ENCODE measurements around the gene SYCE3. TPM values are rescaled to one million over a fixed set of nuclear protein-coding genes. Genes with fewer than 3 reads are reported as not detected.
A peak's percentile ranks its signal among the peaks of the same experiment; 100 is the strongest.

SYCE3 gene
- total RNA-seq, 2 experiments from 2014 or later = 3.8 TPM

DNA sequence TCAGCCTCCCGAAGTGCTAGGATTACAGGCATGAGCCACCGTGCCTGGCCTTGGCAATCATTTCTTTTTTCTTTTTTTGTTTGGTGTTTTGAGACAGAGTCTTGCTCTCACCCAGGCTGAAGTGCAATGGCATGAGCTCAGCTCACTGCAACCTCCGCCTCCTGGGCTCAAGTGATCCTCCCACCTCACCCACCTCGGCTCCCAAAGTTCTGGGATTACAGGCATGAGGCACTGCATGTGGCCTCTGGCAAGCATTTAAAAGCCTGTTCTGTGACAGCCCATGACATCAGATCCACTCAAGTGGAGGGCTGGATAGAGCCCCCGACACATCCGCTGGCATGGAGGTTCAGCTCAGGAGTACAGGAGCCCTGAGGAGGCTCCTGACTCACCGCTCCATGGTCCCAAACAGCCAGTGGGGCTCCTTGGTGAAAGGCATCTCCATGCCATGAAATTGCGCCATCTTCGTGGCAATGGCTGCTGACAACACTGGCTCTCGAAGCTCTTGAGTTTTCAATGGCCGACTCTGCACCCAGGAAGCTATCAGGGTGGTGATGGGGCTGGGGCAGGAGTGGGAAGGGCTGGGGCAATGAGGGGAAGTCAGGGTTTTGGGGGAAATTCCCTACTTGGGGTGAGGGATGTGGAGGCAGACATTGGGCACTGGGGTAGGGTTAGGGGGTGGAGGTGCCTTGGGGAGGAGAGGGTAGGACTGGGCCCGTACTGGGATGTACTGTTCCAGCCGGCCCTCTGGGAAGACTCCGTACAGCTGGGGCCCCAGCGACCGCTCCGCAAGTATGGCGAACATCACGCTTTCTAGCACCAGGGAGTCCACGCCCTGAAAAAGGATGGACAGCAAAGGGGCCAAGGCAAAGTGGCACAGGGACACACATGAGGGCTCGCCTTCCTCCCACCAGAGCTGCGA, 18.6 kb upstream of the SYCE3 start:
- intact Hi-C loops (cut with DNase I, micrococcal nuclease) = loop anchor here in 1 of 2 experiments (5.0 kb wide), 1 partner anchor 111 kb away; no protein-coding TSS in a partner anchor
- ChIA-PET POLR2A (interaction anchor here (1.3 kb wide), 1 partner anchor 56 kb away, joined by 11 read pairs; the partner anchor contains the start of gene SCO2), CTCF (interaction anchor here (0.7 to 3.9 kb wide), 5 partner anchors 15 to 60 kb away, joined by 3 to 14 read pairs (median 4); partner anchors contain the start of gene SCO2)
- DNase-seq (no peak), ATAC-seq (no peak)
- Mint-ChIP-seq H3K9me3 (ENCODE audit: low read depth) (no peaks in the 10 kb centered on the region), H3K27me3 (no peaks in the 10 kb centered on the region), H3K27ac (peak overlapping the region; percentile 81), H3K4me1 (peaks cover 25% of the 10 kb centered on the region), H3K4me3 (peak overlapping the region; percentile 86), H3K36me3 (ENCODE audit: low read depth) (peaks cover 28% of the 10 kb centered on the region)

- CTCF ChIA-PET = no interaction called here
- ATAC-seq (no peak), DNase-seq (no peak)
- Mint-ChIP-seq H3K27me3 (no peaks in the 10 kb centered on the region), H3K36me3 (ENCODE audit: low read depth) (peaks cover 37% of the 10 kb centered on the region), H3K4me3 (no peak overlapping the region), H3K4me1 (peaks cover 25% of the 10 kb centered on the region), H3K9me3 (ENCODE audit: low read depth) (no peaks in the 10 kb centered on the region), H3K27ac (no peak overlapping the region)
- POLR2A ChIA-PET = no interaction called here
- intact Hi-C loops (cut with DNase I, micrococcal nuclease) = loop anchor here in 1 of 2 experiments (5.0 kb wide), 1 partner anchor 113 kb away; no protein-coding TSS in a partner anchor
Observed at GRCh38 chr22:50579752-50580151, 17.0 kb upstream of the SYCE3 start.

DNA sequence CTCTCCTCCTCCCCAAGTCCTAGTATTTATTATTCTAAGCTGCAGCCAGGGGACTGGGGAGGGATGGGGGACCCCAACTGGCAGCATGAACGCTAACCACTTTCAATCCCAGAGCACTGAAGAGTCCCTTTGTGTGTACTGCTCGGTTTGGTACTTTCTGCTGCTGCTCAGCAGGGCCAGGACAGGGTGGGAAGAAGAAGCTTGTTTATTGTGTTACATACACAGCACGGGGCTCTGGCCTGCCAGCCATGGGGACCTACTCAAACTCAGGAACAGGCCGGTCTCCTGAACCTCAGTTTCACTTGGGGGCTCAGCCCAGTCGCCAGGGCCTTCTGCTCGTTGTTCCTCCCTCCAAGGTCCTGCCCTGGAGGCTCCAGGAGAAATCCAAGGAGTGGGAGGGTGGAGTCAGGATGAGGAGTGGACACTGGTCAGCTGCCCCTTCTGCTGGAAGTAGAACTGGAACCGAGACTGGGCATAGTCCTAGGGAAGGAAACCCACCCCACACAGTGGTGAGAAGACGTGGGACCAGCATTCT, 16.1 kb upstream of the SYCE3 start:
- Mint-ChIP-seq H3K27ac (no peak overlapping the region), H3K36me3 (ENCODE audit: low read depth) (peaks cover 41% of the 10 kb centered on the region), H3K27me3 (no peaks in the 10 kb centered on the region), H3K9me3 (ENCODE audit: low read depth) (no peaks in the 10 kb centered on the region), H3K4me1 (peaks cover 24% of the 10 kb centered on the region), H3K4me3 (no peak overlapping the region)
- intact Hi-C loops (cut with DNase I, micrococcal nuclease) = no loop called here
- no peak for ATAC-seq
- CTCF ChIA-PET = no interaction called here
- POLR2A ChIA-PET = no interaction called here
- no peak for DNase-seq

DNA sequence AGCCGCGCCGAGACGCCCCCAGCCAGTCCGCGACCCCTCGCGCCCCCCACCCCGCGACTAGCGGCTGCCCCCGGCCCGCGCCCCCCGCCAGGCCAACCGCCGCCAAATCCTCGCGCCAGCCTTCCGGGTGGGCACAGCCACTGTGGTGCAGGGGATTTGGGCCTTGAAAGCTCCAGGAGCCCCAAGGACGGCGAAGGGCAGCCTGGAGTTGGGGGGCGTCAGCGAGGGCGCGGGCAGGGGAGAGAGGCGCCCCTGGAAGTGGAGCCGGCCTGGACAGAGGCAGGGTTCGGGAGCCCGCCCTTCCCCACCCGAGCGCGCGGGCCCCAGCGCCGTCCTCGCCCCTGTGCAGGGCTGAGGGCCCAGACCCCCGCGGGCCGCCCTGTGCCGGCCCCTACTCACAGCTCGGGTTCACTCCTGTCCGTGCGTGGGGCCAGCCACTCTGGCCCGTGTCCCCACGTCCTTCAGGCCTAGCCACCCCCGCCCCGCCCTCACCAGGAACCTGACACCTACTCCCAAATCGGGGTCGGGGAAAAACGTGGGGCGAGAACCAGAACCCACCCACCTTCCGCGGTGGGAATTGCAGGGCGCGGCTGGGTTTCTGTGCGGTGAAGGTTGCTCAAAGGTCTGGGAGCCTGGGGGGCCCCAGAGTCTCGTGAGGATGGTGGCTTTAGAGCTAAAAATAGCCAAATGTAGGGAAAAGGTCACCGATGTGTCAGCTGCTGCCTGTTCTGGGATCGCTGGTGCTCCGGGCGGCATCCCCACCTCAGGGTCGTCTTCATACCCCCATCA, 15.5 kb upstream of the SYCE3 start, which contains the start of gene CPT1B:
TSS of gene CPT1B (minus strand) at position 441 of the 789 bp plus-strand sequence. CDS start 512 bp downstream, outside the sequence.
- Mint-ChIP-seq H3K4me3 (no peak within 1 kb of the TSS), H3K4me1 (peaks cover 18% of the 10 kb centered on the region), H3K27me3 (no peaks in the 10 kb centered on the region), H3K27ac (no peak within 1 kb of the TSS), H3K9me3 (ENCODE audit: low read depth) (no peaks in the 10 kb centered on the region), H3K36me3 (ENCODE audit: low read depth) (peaks cover 41% of the 10 kb centered on the region)
- ATAC-seq (no peak), DNase-seq (no peak)
- intact Hi-C loops (cut with DNase I, micrococcal nuclease) = no loop called here
- CTCF ChIA-PET = interaction anchor here (0.9 kb wide), 1 partner anchor 13 kb away, joined by 3 read pairs; no protein-coding TSS in a partner anchor
- POLR2A ChIA-PET = no interaction called here

- intact Hi-C loops (cut with DNase I, micrococcal nuclease) = no loop called here
- DNase-seq (no peak), ATAC-seq (no peak)
- ChIA-PET POLR2A (no interaction called here), CTCF (interaction anchor here (0.9 kb wide), 1 partner anchor 13 kb away, joined by 3 read pairs; no protein-coding TSS in a partner anchor)
- Mint-ChIP-seq H3K4me3 (no peak overlapping the region), H3K36me3 (ENCODE audit: low read depth) (peaks cover 41% of the 10 kb centered on the region), H3K27me3 (no peaks in the 10 kb centered on the region), H3K9me3 (ENCODE audit: low read depth) (no peaks in the 10 kb centered on the region), H3K27ac (no peak overlapping the region), H3K4me1 (peaks cover 18% of the 10 kb centered on the region)
Observed at GRCh38 chr22:50577697-50577986, 14.9 kb upstream of the SYCE3 start.

- intact Hi-C loops (cut with DNase I, micrococcal nuclease) = no loop called here
- no peaks in the 10 kb centered on the region for H3K9me3 Mint-ChIP-seq (ENCODE audit: low read depth)
- peaks cover 46% of the 10 kb centered on the region for H3K36me3 Mint-ChIP-seq (ENCODE audit: low read depth)
- DNase-seq = no peak
- no peak overlapping the region for H3K4me3 Mint-ChIP-seq
- no peaks in the 10 kb centered on the region for H3K27me3 Mint-ChIP-seq
- no peak overlapping the region for H3K27ac Mint-ChIP-seq
- ChIA-PET POLR2A (no interaction called here), CTCF (interaction anchor here (0.9 to 2.7 kb wide), 2 partner anchors 12 to 13 kb away, joined by 3 to 14 read pairs; partner anchors contain the start of gene SYCE3)
- peaks cover 18% of the 10 kb centered on the region for H3K4me1 Mint-ChIP-seq
- no peak for ATAC-seq
Observed at GRCh38 chr22:50576806-50577696, 14.3 kb upstream of the SYCE3 start.

GRCh38 chr22:50576070-50576469, 13.4 kb upstream of the SYCE3 start:
- no peak for DNase-seq
- no peak for ATAC-seq
- Mint-ChIP-seq H3K36me3 (ENCODE audit: low read depth) (peaks cover 50% of the 10 kb centered on the region), H3K9me3 (ENCODE audit: low read depth) (no peaks in the 10 kb centered on the region), H3K4me3 (no peak overlapping the region), H3K27me3 (no peaks in the 10 kb centered on the region), H3K4me1 (peaks cover 9% of the 10 kb centered on the region), H3K27ac (no peak overlapping the region)
- intact Hi-C loops (cut with DNase I, micrococcal nuclease) = no loop called here
- CTCF ChIA-PET = interaction anchor here (0.7 to 2.7 kb wide), 3 partner anchors 12 to 51 kb away, joined by 4 to 14 read pairs (median 6); partner anchors contain the start of genes SCO2 and SYCE3
- POLR2A ChIA-PET = no interaction called here

DNA sequence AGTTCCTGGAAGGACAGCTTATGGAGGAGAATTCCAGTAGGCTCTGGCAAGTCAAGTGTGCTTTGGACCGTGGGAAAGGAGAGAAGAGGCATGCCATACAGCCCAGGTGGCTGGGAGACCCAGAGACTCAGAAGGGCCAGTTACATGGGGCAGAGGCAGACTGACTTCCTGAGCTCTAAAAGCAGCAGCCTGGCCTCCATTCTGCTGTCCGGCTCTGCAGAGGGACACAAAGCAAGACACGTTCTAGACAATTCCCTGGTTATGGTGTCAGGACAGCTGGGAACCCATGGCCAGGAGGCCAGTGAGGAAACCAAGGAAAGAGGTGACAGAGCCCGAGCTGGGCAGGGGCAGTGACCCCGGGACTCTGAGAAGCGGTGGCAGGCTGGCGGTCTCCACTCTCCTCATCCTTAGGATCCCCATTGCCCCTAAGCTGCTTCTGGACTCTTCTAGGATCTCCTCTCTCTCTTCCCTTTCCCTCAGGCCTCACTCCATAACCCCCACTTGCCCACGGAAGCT, 12.8 kb upstream of the SYCE3 start:
- peaks cover 54% of the 10 kb centered on the region for H3K36me3 Mint-ChIP-seq (ENCODE audit: low read depth)
- intact Hi-C loops (cut with DNase I, micrococcal nuclease) = no loop called here
- no peak overlapping the region for H3K27ac Mint-ChIP-seq
- no peaks in the 10 kb centered on the region for H3K27me3 Mint-ChIP-seq
- no peak overlapping the region for H3K4me3 Mint-ChIP-seq
- no peaks in the 10 kb centered on the region for H3K9me3 Mint-ChIP-seq (ENCODE audit: low read depth)
- ATAC-seq (no peak), DNase-seq (no peak)
- H3K4me1 Mint-ChIP-seq = peaks cover 7% of the 10 kb centered on the region
- POLR2A ChIA-PET = no interaction called here
- CTCF ChIA-PET = interaction anchor here (0.6 to 2.7 kb wide), 5 partner anchors 12 to 151 kb away, joined by 3 to 14 read pairs (median 4); partner anchors contain the start of genes SCO2 and SYCE3

DNA sequence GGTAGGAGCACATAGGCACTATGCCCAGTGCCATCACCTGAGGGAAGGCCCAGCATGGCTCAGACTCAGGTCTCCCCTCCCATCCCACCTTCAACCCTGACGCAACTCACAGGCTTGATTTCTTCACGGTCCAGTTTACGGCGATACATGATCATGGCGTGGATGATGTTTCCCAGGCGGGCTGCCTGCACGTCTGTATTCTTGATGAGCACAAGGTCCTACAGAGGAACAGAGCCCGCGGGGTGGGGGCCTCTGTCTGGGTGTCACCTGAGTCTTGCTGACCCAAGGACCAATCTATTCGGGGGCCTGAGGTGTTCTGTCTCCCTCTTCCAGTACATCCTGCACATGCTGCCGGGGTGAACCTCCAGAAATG, 11.7 kb upstream of the SYCE3 start:
- ATAC-seq (no peak), DNase-seq (no peak)
- POLR2A ChIA-PET = no interaction called here
- intact Hi-C loops (cut with DNase I, micrococcal nuclease) = no loop called here
- H3K4me3 Mint-ChIP-seq = no peak overlapping the region
- H3K27ac Mint-ChIP-seq = no peak overlapping the region
- peaks cover under 1% of the 10 kb centered on the region for H3K4me1 Mint-ChIP-seq
- peaks cover 50% of the 10 kb centered on the region for H3K36me3 Mint-ChIP-seq (ENCODE audit: low read depth)
- no peaks in the 10 kb centered on the region for H3K27me3 Mint-ChIP-seq
- no peaks in the 10 kb centered on the region for H3K9me3 Mint-ChIP-seq (ENCODE audit: low read depth)
- CTCF ChIA-PET = interaction anchor here (1.5 to 2.7 kb wide), 2 partner anchors 11 to 49 kb away, joined by 6 to 14 read pairs; partner anchors contain the start of genes SCO2 and SYCE3

DNA sequence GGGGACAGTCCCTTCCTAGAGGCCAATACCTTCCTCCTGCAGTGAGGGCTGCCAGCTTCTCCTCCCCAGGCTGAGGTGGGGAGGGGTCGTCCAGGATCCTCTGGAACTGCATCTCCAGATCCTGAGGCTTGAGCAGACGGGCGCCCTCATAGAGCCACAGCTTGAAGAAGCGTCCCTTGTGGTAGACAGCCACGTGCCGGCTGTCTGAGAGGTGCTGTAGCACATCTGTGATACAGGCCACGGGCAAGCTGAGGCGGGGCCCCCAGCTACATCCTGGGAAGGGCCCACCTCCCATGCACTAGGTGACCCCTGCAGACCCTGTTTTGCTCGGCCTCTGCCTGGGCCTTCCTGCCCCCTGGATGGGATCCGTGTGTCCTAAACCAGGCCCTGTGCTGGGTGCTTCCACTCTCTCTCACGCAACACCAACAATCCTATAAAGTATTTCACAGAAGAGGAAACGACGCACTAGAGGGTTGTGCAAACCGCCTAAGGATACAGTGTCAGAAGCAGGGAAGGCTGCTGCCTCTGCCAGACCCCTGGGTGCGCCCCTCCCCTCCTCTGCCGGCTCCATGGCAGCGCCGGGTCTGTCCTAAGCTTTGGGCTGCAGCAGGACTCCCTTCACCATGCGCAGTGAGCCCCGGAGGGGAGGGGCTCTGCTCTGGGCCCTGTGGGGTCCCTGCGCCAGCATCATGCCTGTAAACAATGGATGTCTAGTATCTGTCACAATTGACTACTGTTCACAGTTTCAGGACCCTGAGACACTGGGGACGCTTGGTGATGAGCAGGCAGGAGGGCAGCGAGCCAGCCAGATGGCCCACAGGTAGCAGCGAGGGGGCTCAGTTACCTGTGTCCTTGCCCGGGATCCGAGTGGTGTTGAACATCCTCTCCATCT, 11.0 kb upstream of the SYCE3 start:
- Mint-ChIP-seq H3K4me1 (no peaks in the 10 kb centered on the region), H3K9me3 (ENCODE audit: low read depth) (no peaks in the 10 kb centered on the region), H3K4me3 (no peak overlapping the region), H3K27ac (no peak overlapping the region), H3K27me3 (no peaks in the 10 kb centered on the region), H3K36me3 (ENCODE audit: low read depth) (peaks cover 51% of the 10 kb centered on the region)
- intact Hi-C loops (cut with DNase I, micrococcal nuclease) = no loop called here
- ChIA-PET POLR2A (no interaction called here), CTCF (interaction anchor here (0.7 to 1.0 kb wide), 2 partner anchors 11 to 253 kb away, joined by 3 to 5 read pairs; partner anchors contain the start of gene SYCE3)
- DNase-seq (no peak), ATAC-seq (no peak)

All from activated CD4-positive, alpha-beta T cell treated with anti-CD3 and anti-CD28 coated beads for 36 hours (primary cell).